AG04450 (cell line): ENCODE results near the gene MTHFSD. TPM values are rescaled to one million over a fixed set of nuclear protein-coding genes. Genes with fewer than 3 reads are reported as not detected.
"Not testable (repeated sequence)": the region's sequence is repeated elsewhere in the genome, so short reads cannot be mapped to it uniquely, and the experiment has no call there.

Experiments used
- CTCF ChIA-PET: fragments of 300-600, 350-600 bp; formaldehyde crosslinking; extraction: SDS; loops from one replicate; lab custom pipeline; 2022; ENCODE audit warnings: antibody characterized with exemption, inconsistent platforms; lab: Charles Lee
- POLR2A ChIA-PET: fragments of 350-600 bp; formaldehyde crosslinking; extraction: SDS; loops from one replicate; lab custom pipeline; 2021; ENCODE audit warnings: antibody characterized with exemption, inconsistent platforms; lab: Yijun Ruan, JAX
- DNase-seq: peaks from one replicate; pipeline ENCODE4 v3.0.0-alpha.2; 2011; ENCODE audit warnings: low read depth, low spot score
- H3K27ac ChIP-seq: one replicate; pipeline ENCODE4 v1.5.1; 2012; ENCODE audit warnings: low read depth, low read length, control low read depth
- H3K27me3 ChIP-seq: one replicate; pipeline ENCODE4 v1.6.0; 2012; ENCODE audit warnings: low read length; ENCODE audit not compliant: control insufficient read depth, insufficient read depth
- H3K4me3 ChIP-seq: 2 replicates; pipeline ENCODE4 v1.5.1; 2011; ENCODE audit warnings: mild to moderate bottlenecking, low read depth, low read length, control low read depth
- H3K9me3 ChIP-seq: 2 replicates; pipeline ENCODE4 v1.5.1; 2012; ENCODE audit warnings: low read length; ENCODE audit not compliant: control insufficient read depth, insufficient read depth
- polyA plus RNA-seq: library from polyadenylated mRNA; depleted of rRNA; stranded (reverse); fragments of >200 nt; gene quantifications from 2 replicates; pipeline ENCODE4 v1.2.3, GENCODE V29; 2011
- TF ChIP-seq, protein P1 (sequence below): IDR thresholded peaks from 2 replicates; pipeline ENCODE4 v1.5.1; 2011; ENCODE audit warnings: low read depth, low read length, control low read depth, inconsistent platforms

MTHFSD gene
- polyA plus RNA-seq, 1 experiment = 16.7 TPM

DNA sequence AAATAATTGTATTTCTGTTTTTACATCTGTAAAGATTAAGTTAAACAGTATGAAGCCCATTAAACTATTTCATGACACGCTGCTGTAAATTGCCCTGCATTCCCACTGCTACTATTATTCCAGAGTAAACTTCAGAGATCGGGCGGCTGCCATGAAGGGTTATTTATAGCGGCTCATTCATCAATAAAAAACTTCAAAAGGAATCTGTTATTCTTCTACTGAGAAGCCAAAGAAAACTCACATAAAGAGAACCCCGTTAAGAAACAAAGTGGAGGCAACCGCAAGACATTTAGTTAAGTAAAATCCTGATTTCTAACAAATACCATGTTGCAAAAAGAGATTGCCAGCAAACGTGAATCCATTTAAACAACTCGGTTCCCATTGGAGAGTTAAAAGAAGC, 39.7 kb upstream of the MTHFSD start:
- ChIA-PET CTCF (interaction anchor here (0.6 kb wide), 1 partner anchor 18 kb away, joined by 3 read pairs; no protein-coding TSS in a partner anchor), POLR2A (interaction anchor here (1.1 kb wide), 1 partner anchor 18 kb away, joined by 5 read pairs; no protein-coding TSS in a partner anchor)
- no peak for DNase-seq
- H3K27me3 ChIP-seq = no peaks in the 10 kb centered on the region
- no peak overlapping the region for H3K27ac ChIP-seq
- H3K4me3 ChIP-seq = no peak overlapping the region
- TF ChIP-seq, protein P1, sequence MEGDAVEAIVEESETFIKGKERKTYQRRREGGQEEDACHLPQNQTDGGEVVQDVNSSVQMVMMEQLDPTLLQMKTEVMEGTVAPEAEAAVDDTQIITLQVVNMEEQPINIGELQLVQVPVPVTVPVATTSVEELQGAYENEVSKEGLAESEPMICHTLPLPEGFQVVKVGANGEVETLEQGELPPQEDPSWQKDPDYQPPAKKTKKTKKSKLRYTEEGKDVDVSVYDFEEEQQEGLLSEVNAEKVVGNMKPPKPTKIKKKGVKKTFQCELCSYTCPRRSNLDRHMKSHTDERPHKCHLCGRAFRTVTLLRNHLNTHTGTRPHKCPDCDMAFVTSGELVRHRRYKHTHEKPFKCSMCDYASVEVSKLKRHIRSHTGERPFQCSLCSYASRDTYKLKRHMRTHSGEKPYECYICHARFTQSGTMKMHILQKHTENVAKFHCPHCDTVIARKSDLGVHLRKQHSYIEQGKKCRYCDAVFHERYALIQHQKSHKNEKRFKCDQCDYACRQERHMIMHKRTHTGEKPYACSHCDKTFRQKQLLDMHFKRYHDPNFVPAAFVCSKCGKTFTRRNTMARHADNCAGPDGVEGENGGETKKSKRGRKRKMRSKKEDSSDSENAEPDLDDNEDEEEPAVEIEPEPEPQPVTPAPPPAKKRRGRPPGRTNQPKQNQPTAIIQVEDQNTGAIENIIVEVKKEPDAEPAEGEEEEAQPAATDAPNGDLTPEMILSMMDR = no peak
- H3K9me3 ChIP-seq = peaks cover 4% of the 10 kb centered on the region; the same call in 1 of the 2 replicates

DNA sequence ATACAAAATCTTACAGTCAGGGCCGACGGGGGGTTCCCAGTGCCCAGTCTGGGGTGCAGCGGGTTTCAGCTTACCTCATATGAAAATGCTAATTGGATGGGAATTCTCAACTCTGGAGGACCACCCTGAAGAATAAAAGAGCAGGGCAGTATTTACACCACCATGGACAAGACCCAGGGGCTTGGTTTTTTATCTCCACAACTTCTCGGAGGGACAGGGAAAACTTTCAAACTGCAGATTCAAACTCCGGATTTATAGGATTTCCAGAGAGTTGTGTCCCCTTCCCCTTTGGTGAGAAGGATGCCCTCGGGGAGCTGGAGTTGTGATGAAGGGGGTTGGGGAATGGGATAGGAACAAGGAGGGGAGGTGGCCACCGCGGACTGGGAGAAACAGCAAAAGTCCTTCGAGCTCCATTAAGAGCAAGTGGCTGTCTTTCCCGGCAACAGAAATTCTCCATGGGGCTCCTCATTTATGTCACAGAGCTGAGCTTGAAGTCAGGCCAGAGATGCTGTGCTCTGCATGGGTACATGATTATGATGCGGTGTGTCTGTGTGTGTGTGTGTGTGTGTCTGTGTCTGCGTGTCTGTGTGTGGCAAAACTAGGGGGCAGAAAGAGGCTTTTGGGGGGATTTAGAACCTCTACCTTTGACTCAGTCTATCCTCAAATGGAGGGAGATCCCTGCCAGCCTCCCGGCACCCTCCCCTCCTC, 39.0 kb upstream of the MTHFSD start:
- no peaks in the 10 kb centered on the region for H3K27me3 ChIP-seq
- TF ChIP-seq, protein P1 = no peak
- ChIA-PET POLR2A (interaction anchor here (1.1 kb wide), 1 partner anchor 18 kb away, joined by 5 read pairs; no protein-coding TSS in a partner anchor), CTCF (interaction anchor here (0.5 to 0.6 kb wide), 2 partner anchors 18 to 84 kb away, joined by 3 read pairs; no protein-coding TSS in a partner anchor)
- DNase-seq = no peak
- no peak overlapping the region for H3K4me3 ChIP-seq
- no peak overlapping the region for H3K27ac ChIP-seq
- peaks cover 4% of the 10 kb centered on the region; the same call in 1 of the 2 replicates for H3K9me3 ChIP-seq

- no peak for DNase-seq
- ChIA-PET CTCF (interaction anchor here (1.0 kb wide), 1 partner anchor 472 kb away, joined by 8 read pairs; no protein-coding TSS in a partner anchor), POLR2A (interaction anchor here (1.0 to 1.4 kb wide), 3 partner anchors 12 to 174 kb away, joined by 3 to 9 read pairs (median 4); partner anchors contain the start of gene FOXL1)
- H3K4me3 ChIP-seq = no peak overlapping the region
- no peaks in the 10 kb centered on the region for H3K27me3 ChIP-seq
- H3K9me3 ChIP-seq = no peaks in the 10 kb centered on the region
- TF ChIP-seq, protein P1 = no peak
- peak overlapping the region; percentile 87 for H3K27ac ChIP-seq
Observed at GRCh38 chr16:86591270-86591669, 36.2 kb upstream of the MTHFSD start.

GRCh38 chr16:86590501-86591144, 35.6 kb upstream of the MTHFSD start:
- ChIA-PET CTCF (interaction anchor here (1.0 kb wide), 1 partner anchor 472 kb away, joined by 8 read pairs; no protein-coding TSS in a partner anchor), POLR2A (interaction anchor here (0.7 to 1.4 kb wide), 5 partner anchors 9 to 334 kb away, joined by 3 to 9 read pairs (median 3); partner anchors contain the start of gene FOXL1)
- H3K27ac ChIP-seq = peak overlapping the region; percentile 87

DNA sequence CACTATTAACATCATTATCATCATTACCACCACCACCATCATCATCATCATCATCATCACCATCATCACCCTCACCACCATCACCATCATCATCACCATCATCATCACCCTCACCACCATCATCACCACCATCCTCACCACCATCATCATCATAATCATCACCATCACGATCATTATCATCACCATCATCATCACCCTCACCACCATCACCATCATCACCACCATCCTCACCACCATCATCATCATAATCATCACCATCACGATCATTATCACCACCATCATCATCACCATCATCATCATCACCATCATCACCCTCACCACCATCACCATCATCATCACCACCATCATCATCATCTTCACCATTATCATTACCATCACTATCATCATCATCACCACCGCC, 32.9 kb upstream of the MTHFSD start:
- H3K9me3 ChIP-seq, CTCF ChIA-PET, H3K27ac ChIP-seq, H3K4me3 ChIP-seq, POLR2A ChIA-PET, DNase-seq, H3K27me3 ChIP-seq: not testable (repeated sequence)

More at GRCh38 chr16:86590501-86591144, 35.6 kb upstream of the MTHFSD start:
- peak; percentile 81 for DNase-seq
- no peaks in the 10 kb centered on the region for H3K27me3 ChIP-seq
- TF ChIP-seq, protein P1 = no peak
- H3K4me3 ChIP-seq = no peak overlapping the region
- H3K9me3 ChIP-seq = no peaks in the 10 kb centered on the region
